PFSK-1 (cell line): ENCODE data around the gene TDRD3.

Experiments
- POLR2AphosphoS5 ChIP-seq: IDR thresholded peaks from 2 replicates; pipeline ENCODE4 v1.6.1; 2012; ENCODE audit warnings: low read depth, mild to moderate bottlenecking, control low read depth, low read length, moderate library complexity
- SIN3A ChIP-seq: IDR thresholded peaks from 2 replicates; pipeline ENCODE4 v1.6.1; 2012; ENCODE audit warnings: mild to moderate bottlenecking, low read length, moderate library complexity, borderline replicate concordance; ENCODE audit not compliant: insufficient read depth
- TAF1 ChIP-seq: IDR thresholded peaks from 2 replicates; pipeline ENCODE4 v1.6.1; 2012; ENCODE audit warnings: low read length, control low read depth, borderline replicate concordance; ENCODE audit not compliant: insufficient read depth

DNA sequence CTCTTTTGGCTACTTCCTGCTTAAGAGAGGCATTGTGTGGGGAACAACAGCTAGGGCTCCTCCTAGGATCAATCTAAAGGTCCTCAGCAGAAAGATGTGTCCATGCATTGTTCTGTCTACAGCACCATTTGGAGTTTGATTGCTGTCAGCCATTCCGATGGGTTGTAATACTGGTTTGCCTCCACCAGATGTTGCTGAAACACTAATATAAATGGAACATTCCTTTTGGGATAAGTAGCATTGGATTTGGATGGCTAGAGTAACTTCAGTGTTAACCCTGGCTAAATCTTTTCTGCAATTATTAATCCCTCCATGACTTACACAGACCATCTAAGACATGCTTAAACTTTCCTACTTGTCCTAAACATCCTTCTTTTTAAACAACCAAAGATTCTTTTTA is 104.2 kb downstream of the TDRD3 start:
- TF ChIP-seq POLR2AphosphoS5 (no peak), TAF1 (no peak), SIN3A (no peak)
